Epithelial cell of proximal tubule (primary cell): ENCODE results near the gene AGBL4. TPM values are rescaled to one million over a fixed set of nuclear protein-coding genes. Genes with fewer than 3 reads are reported as not detected.

Source experiments
- DNase-seq: peaks from one replicate; pipeline ENCODE4 v3.0.0-alpha.2; 2011; ENCODE audit warnings: low read depth
- H3K4me3 ChIP-seq: 2 replicates; pipeline ENCODE4 v1.5.1; 2011; ENCODE audit warnings: low read depth, mild to moderate bottlenecking, low read length
- CTCF ChIP-seq: conservative IDR thresholded peaks from 2 replicates; pipeline ENCODE4 v1.5.1; 2012; ENCODE audit warnings: low read depth, mild to moderate bottlenecking, low read length
- total RNA-seq: library from RNA; depleted of rRNA; stranded (reverse); fragments of >200 nt; gene quantifications from 2 replicates; pipeline ENCODE4 v1.2.3, GENCODE V29; 2015

Gene AGBL4
- total RNA-seq, 1 donor from 2014 or later, result not detected

GRCh38 chr1:48667782-48668181, 1356.0 kb downstream of the AGBL4 start:
- TF ChIP-seq CTCF, result no peak
- H3K4me3 ChIP-seq, result no peak overlapping the region
- no peak for DNase-seq

GRCh38 chr1:48665708-48666407, 1357.9 kb downstream of the AGBL4 start:
- TF ChIP-seq CTCF, result no peak
- DNase-seq, result no peak
- H3K4me3 ChIP-seq, result no peak overlapping the region

GRCh38 chr1:48661726-48662463, 1361.9 kb downstream of the AGBL4 start:
- no peak for TF ChIP-seq CTCF
- DNase-seq, result no peak
- no peak overlapping the region for H3K4me3 ChIP-seq

GRCh38 chr1:48659801-48660200, 1364.0 kb downstream of the AGBL4 start:
- no peak for DNase-seq
- no peak for TF ChIP-seq CTCF
- H3K4me3 ChIP-seq, result no peak overlapping the region

- TF ChIP-seq CTCF, result no peak
- H3K4me3 ChIP-seq, result no peak overlapping the region
- DNase-seq, result no peak
Observed at GRCh38 chr1:48657413-48657812, 1366.3 kb downstream of the AGBL4 start.

- no peak for TF ChIP-seq CTCF
- no peak for DNase-seq
- H3K4me3 ChIP-seq, result no peak overlapping the region
Observed at GRCh38 chr1:48654606-48655210, 1369.0 kb downstream of the AGBL4 start.

GRCh38 chr1:48652334-48652733, 1371.4 kb downstream of the AGBL4 start:
- no peak for TF ChIP-seq CTCF
- no peak for DNase-seq
- no peak overlapping the region for H3K4me3 ChIP-seq
